HL-60 (cell line): ENCODE data around the gene PDGFRA.

ENCODE experiments used
- CTCF ChIP-seq: IDR thresholded peaks from one replicate; pipeline ENCODE4 v1.5.1; 2011; ENCODE audit warnings: low read length, control low read depth, inconsistent platforms; ENCODE audit not compliant: insufficient read depth
- GABPA ChIP-seq: IDR thresholded peaks from 2 replicates; pipeline ENCODE4 v1.6.1; 2012; ENCODE audit warnings: low read depth

DNA sequence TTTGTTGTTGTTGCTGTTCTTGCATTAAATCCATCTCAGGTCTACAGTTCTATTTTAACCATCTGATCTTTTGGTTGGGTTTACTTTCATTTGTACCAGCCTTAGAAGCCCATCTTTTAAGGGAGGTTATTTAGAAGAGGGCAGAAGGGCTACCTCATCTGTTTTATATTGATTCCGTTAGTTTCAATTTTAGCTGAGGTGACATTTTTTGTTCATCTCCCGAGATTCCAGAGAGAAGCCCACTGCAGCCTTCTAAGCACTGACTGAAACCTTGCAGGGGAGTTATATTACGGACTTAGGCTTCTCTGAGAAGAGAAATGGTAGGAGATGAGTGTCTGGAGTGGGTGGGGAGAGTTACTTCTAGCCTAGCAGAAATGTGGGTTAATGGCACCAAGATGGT is 101.8 kb downstream of the PDGFRA start:
- TF ChIP-seq CTCF (no peak), GABPA (no peak)
